GM19099 (cell line): ENCODE data around the gene CLNK.

Source experiments
- POLR2A ChIP-seq: IDR thresholded peaks from 3 replicates; pipeline ENCODE4 v1.6.1; 2011; ENCODE audit warnings: low read depth; ENCODE audit not compliant: insufficient read length; ENCODE audit errors: extremely low read depth

Gene CLNK

GRCh38 chr4:10684631-10685030 is at the start of gene CLNK:
TSS of gene CLNK (minus strand) at chr4:10684768. CDS start at chr4:10667869, 16,899 bp downstream.
- TF ChIP-seq POLR2A, result peak; percentile 87

- no peak for TF ChIP-seq POLR2A
Observed at GRCh38 chr4:10733481-10734062, 49.0 kb upstream of the CLNK start.

GRCh38 chr4:10732914-10733415 is 48.4 kb upstream of the CLNK start:
- TF ChIP-seq POLR2A, result no peak

- peak; percentile 22 for TF ChIP-seq POLR2A
Observed at GRCh38 chr4:10732235-10732913, 47.8 kb upstream of the CLNK start.

- TF ChIP-seq POLR2A, result no peak
Observed at GRCh38 chr4:10731690-10732089, 47.1 kb upstream of the CLNK start.

GRCh38 chr4:10731162-10731561 is 46.6 kb upstream of the CLNK start:
- TF ChIP-seq POLR2A, result no peak

- TF ChIP-seq POLR2A, result no peak
Observed at GRCh38 chr4:10730590-10730989, 46.0 kb upstream of the CLNK start.

- TF ChIP-seq POLR2A, result no peak
Observed at GRCh38 chr4:10730019-10730418, 45.5 kb upstream of the CLNK start.

GRCh38 chr4:10729366-10729765 is 44.8 kb upstream of the CLNK start:
- TF ChIP-seq POLR2A, result no peak

GRCh38 chr4:10728016-10728415 is 43.4 kb upstream of the CLNK start:
- TF ChIP-seq POLR2A, result no peak

- peak; percentile 8 for TF ChIP-seq POLR2A
Observed at GRCh38 chr4:10727140-10727880, 42.7 kb upstream of the CLNK start.

- no peak for TF ChIP-seq POLR2A
Observed at GRCh38 chr4:10722957-10723356, 38.4 kb upstream of the CLNK start.

GRCh38 chr4:10721616-10722015 is 37.0 kb upstream of the CLNK start:
- TF ChIP-seq POLR2A, result no peak

- no peak for TF ChIP-seq POLR2A
Observed at GRCh38 chr4:10716163-10716562, 31.6 kb upstream of the CLNK start.

GRCh38 chr4:10715696-10716095 is 31.1 kb upstream of the CLNK start:
- no peak for TF ChIP-seq POLR2A

GRCh38 chr4:10715135-10715534 is 30.6 kb upstream of the CLNK start:
- TF ChIP-seq POLR2A, result no peak
